ENCODE results near the gene AKNA. TPM values are rescaled to one million over a fixed set of nuclear protein-coding genes. Genes with fewer than 3 reads are reported as not detected.

AKNA gene
- total RNA-seq, 1 experiment from 2014 or later: 3.4 TPM

- no peak for DNase-seq (ENCODE audit: low spot score)
Measured at GRCh38 chr9:114357360-114357759, 30.4 kb downstream of the AKNA start.

GRCh38 chr9:114356792-114357191 lies 31.0 kb downstream of the AKNA start:
- DNase-seq (ENCODE audit: low spot score): no peak

GRCh38 chr9:114355821-114356220 lies 32.0 kb downstream of the AKNA start:
- no peak for DNase-seq (ENCODE audit: low spot score)

GRCh38 chr9:114351932-114352331 lies 35.9 kb downstream of the AKNA start:
- DNase-seq (ENCODE audit: low spot score): no peak

- no peak for DNase-seq (ENCODE audit: low spot score)
Measured at GRCh38 chr9:114350636-114351401, 37.0 kb downstream of the AKNA start.

- no peak for DNase-seq (ENCODE audit: low spot score)
Measured at GRCh38 chr9:114349713-114350480, 37.9 kb downstream of the AKNA start.

GRCh38 chr9:114348906-114349482 lies 38.8 kb downstream of the AKNA start:
- peak; percentile 98 for DNase-seq (ENCODE audit: low spot score)

- no peak for DNase-seq (ENCODE audit: low spot score)
Measured at GRCh38 chr9:114348261-114348905, 39.4 kb downstream of the AKNA start.

- DNase-seq (ENCODE audit: low spot score): no peak
Measured at GRCh38 chr9:114347675-114348074, 40.1 kb downstream of the AKNA start.

GRCh38 chr9:114346146-114346545 lies 41.6 kb downstream of the AKNA start:
- DNase-seq (ENCODE audit: low spot score): no peak

GRCh38 chr9:114345493-114346065 lies 42.2 kb downstream of the AKNA start:
- DNase-seq (ENCODE audit: low spot score): no peak

GRCh38 chr9:114344692-114345091 lies 43.1 kb downstream of the AKNA start:
- no peak for DNase-seq (ENCODE audit: low spot score)

GRCh38 chr9:114344188-114344566 lies 43.6 kb downstream of the AKNA start:
- no peak for DNase-seq (ENCODE audit: low spot score)

GRCh38 chr9:114343471-114344187 lies 44.2 kb downstream of the AKNA start:
- no peak for DNase-seq (ENCODE audit: low spot score)

GRCh38 chr9:114342755-114343440 lies 44.9 kb downstream of the AKNA start:
- DNase-seq (ENCODE audit: low spot score): no peak

GRCh38 chr9:114341991-114342390 lies 45.8 kb downstream of the AKNA start:
- DNase-seq (ENCODE audit: low spot score): no peak

GRCh38 chr9:114341152-114341830 lies 46.5 kb downstream of the AKNA start:
- DNase-seq (ENCODE audit: low spot score): no peak

- DNase-seq (ENCODE audit: low spot score): peak; percentile 35
Measured at GRCh38 chr9:114339130-114339908, 48.5 kb downstream of the AKNA start.

GRCh38 chr9:114338187-114338586 lies 49.6 kb downstream of the AKNA start:
- DNase-seq (ENCODE audit: low spot score): no peak

Data from H4 (cell line).